Right ventricle myocardium superior (tissue), 1 donor: ENCODE measurements around the gene SMCO2. TPM values are rescaled to one million over a fixed set of nuclear protein-coding genes. Genes with fewer than 3 reads are reported as not detected.
"Not testable (repeated sequence)": the region's sequence is repeated elsewhere in the genome, so short reads cannot be mapped to it uniquely, and the experiment has no call there.

Source experiments
- ATAC-seq: fragments of 200-7000 bp; cut with Tn5 transposase; one replicate; pipeline ENCODE4 v1.9.1; 2020; ENCODE audit warnings: mild to moderate bottlenecking; ENCODE audit not compliant: poor library complexity
- DNase-seq: peaks from one replicate; pipeline ENCODE4 v3.0.0-alpha.2; 2020
- intact Hi-C: fragments of 100-400 bp; cut with DNase I; formaldehyde crosslinking; loops from one replicate; pipeline ENCODE4 v1.11.2; 2022
- total RNA-seq: library from RNA; stranded (reverse); fragmentation: NEBNext Ultra II Directional; extraction: Animal tissue kit (Norgen Biotek cat#: 25700); gene quantifications from one replicate; pipeline ENCODE4 v1.2.1, GENCODE V29; 2021
- donor health status: DM: no; HTN: yes; CAD: no; lungs with severe emphysema.

SMCO2 gene
- total RNA-seq, 1 donor from 2014 or later: not detected

DNA sequence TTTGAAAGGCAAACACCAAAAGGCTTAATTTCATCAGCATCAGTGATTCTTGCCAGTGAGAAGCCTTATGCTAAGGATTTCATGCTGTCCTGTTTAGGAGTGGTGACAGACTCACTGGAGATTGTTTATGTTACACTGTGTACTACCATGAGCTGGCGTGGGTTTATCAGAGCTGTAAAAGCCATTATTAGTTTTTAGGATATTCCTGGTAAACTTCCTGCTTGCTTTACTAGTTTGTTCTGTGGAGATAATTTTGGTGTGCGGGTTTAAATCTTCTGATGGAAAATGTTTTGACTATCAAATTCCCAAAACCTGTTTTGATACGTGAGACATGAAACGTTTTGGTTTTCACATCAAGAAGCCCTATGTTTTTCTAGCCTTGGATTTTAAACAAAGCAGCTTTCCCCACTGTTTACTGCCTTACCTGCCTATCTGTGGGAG, 92.7 kb downstream of the SMCO2 start:
- intact Hi-C loops: no loop called here
- DNase-seq (no peak), ATAC-seq (peak; percentile 44)

GRCh38 chr12:27541031-27541719, 94.6 kb downstream of the SMCO2 start:
- ATAC-seq (peak; percentile 10), DNase-seq (no peak)
- intact Hi-C loops: no loop called here

DNA sequence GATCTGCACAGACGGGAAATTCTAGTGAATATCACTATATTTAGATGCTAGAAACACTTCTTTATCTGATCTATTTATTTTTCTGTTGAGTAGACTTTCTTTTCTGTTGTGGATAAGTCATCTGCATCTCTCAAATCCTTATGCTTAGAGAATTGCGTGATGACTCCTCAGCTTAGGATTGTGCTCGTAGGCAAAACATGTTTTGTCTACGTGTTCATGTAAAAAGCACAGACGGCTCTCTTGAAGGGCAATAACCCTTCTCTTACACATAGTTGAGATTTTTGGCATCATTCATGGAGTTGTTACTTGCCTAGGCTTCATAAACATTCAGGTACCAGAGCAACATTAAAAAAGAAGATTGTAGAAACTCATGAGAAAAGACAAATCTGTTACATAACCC, 96.1 kb downstream of the SMCO2 start:
- intact Hi-C loops: no loop called here
- ATAC-seq: peak; percentile 30
- no peak for DNase-seq

GRCh38 chr12:27544858-27545257, 98.3 kb downstream of the SMCO2 start:
- intact Hi-C loops, DNase-seq, ATAC-seq: not testable (repeated sequence)

GRCh38 chr12:27545665-27546064, 99.1 kb downstream of the SMCO2 start:
- intact Hi-C loops: no loop called here
- ATAC-seq (no peak), DNase-seq (no peak)

DNA sequence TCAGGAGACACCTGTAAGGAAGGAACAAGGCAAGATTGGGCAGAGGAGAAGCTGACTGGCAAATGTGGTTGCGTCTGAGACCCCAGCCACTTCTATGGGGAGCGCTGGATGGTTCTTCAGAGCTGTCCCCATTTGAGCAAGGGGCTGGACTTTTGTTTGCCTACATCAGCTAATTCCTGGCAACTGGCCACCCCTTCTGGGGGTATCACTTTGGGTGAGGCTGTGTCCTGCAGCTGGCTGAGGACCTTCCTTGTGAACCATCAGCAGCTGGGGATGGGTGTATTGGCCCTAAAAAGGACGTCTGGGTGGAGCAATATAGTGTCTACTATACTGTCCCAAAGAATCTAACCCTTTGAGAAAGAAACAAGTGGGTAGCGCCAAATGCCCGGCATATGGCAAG, 101.1 kb downstream of the SMCO2 start:
- no peak for ATAC-seq
- intact Hi-C loops: no loop called here
- no peak for DNase-seq

DNA sequence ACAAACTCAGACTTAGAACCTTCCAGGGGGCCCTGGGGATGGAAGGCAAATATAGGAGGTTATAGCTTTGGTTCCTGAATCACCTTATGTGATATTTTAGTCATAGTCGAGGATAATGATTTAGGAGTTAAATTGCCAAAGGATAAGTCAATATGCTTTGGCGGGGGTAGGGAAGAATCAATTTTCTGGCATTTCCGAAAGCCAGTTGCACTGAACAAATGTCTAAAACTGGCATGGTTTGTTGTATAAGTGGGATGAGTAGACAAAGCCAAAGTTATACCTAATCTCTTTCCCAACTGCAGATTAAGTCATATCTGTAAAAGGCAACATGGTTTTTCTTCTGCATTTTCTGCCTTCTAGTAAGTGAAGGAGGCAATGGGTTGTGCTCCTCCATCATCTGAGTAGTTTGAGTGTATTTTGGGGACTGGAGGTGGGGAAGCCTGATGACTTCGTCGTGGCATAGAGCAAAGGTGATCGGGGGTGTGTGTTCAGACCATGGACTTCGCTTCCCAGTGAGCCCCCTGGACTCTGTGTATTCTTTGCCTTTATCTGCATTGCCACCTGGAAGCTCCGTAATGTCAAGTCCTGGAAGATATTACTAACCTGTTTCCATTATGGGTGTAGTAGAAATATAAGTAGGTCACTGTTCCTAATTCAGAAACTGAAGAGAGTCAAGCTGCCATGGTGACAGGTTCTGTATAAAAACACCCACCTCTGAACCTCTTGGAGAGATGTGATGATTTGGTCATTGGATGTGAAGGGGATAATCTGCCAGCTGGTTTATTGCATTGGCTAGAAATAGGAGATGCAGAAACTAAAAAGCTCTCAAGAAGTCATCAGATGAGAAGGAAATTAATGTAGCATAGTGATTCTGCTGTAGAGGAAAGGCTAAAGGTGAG, 102.0 kb downstream of the SMCO2 start:
- intact Hi-C loops: no loop called here
- ATAC-seq (no peak), DNase-seq (no peak)

- ATAC-seq (peak; percentile 36), DNase-seq (no peak)
- intact Hi-C loops: no loop called here
Measured at GRCh38 chr12:27549236-27549800, 102.8 kb downstream of the SMCO2 start.

- peak; percentile 88 for ATAC-seq
- DNase-seq: peak; percentile 84
- intact Hi-C loops: no loop called here
Measured at GRCh38 chr12:27549801-27550652, 103.5 kb downstream of the SMCO2 start.

DNA sequence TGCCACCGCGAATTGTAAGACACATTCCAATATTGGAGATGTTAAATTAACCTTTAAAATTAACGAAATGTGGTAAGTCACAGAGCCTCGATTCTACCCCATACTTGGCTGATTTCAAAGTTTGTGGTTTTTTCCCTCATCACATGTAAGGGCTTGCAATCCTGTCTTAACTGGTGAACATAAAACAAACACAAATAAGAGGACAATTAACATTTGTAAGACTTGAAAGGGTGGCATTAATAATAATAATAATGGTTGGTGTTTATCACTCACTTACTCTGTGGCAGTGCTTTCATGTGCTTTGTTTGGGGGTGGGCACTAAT, 104.1 kb downstream of the SMCO2 start:
- intact Hi-C loops: no loop called here
- DNase-seq (no peak), ATAC-seq (no peak)

DNA sequence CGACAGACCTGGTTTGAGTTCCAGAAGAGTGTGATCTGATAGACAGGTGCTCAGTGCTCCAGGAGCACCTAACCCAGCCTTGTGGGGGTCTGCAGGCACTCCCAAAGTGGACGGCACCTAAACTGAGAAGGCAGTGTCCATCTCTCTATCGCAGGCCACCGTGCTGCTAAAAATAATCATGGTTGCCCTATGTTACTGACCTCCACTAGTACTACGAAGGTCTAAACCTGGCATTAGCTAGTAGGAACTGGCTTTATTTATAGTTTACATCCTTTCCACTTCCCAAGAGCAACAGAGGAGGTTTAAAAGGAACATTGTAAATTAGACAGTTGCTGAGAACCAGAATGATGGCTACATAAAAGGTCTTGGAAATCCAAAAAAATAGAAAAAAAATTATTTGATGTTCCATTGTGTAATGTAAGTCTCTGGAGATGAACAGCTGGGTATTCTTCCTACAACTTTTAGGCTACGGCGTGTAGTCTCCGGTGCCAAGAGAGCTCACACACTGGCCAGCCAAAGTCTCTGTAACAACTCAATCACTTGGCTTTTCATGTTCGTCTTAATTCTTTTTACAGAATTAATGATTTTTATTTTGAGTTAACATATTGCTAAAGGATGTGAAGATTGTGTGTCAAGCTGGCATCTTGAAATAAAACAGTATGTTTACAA, 104.8 kb downstream of the SMCO2 start:
- DNase-seq: no peak
- intact Hi-C loops: no loop called here
- peak; percentile 45 for ATAC-seq

Other genes with a start within 250 kb of the SMCO2 start
- 55.1 TPM for gene STK38L, start 202.4 kb upstream of the SMCO2 start, total RNA-seq
- gene BMAL2, start 113.9 kb upstream of the SMCO2 start, total RNA-seq: 1.1 TPM
- gene PPFIBP1, start 77.5 kb downstream of the SMCO2 start, total RNA-seq: 292 TPM
- 6.3 TPM for gene REP15, start 249.7 kb downstream of the SMCO2 start, total RNA-seq